ENCODE data around the gene HSPA13.

The HSPA13 gene

GRCh38 chr21:14403681-14404318 is 20.9 kb upstream of the HSPA13 start:
- DNase-seq (ENCODE audit: extremely low spot score): peak; percentile 29
- ChIA-PET CTCF (interaction anchor here (0.6 to 1.9 kb wide), 10 partner anchors 11 to 465 kb away, joined by 3 to 8 read pairs (median 3); no protein-coding TSS in a partner anchor), POLR2A (no interaction called here)
- TF ChIP-seq, protein P1, sequence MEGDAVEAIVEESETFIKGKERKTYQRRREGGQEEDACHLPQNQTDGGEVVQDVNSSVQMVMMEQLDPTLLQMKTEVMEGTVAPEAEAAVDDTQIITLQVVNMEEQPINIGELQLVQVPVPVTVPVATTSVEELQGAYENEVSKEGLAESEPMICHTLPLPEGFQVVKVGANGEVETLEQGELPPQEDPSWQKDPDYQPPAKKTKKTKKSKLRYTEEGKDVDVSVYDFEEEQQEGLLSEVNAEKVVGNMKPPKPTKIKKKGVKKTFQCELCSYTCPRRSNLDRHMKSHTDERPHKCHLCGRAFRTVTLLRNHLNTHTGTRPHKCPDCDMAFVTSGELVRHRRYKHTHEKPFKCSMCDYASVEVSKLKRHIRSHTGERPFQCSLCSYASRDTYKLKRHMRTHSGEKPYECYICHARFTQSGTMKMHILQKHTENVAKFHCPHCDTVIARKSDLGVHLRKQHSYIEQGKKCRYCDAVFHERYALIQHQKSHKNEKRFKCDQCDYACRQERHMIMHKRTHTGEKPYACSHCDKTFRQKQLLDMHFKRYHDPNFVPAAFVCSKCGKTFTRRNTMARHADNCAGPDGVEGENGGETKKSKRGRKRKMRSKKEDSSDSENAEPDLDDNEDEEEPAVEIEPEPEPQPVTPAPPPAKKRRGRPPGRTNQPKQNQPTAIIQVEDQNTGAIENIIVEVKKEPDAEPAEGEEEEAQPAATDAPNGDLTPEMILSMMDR (IDR thresholded peaks at IDR 0.05; ENCODE audit: control extremely low read depth, extremely low read depth, low read depth, missing control alignments): peak; percentile 69

- ChIA-PET POLR2A (no interaction called here), CTCF (interaction anchor here (0.9 to 1.5 kb wide), 2 partner anchors 11 to 149 kb away, joined by 3 to 4 read pairs; no protein-coding TSS in a partner anchor)
Measured at GRCh38 chr21:14401217-14401616, 18.3 kb upstream of the HSPA13 start.

GRCh38 chr21:14388282-14388681 is 5.3 kb upstream of the HSPA13 start:
- CTCF ChIA-PET: no interaction called here
- POLR2A ChIA-PET: no interaction called here
- no peak for DNase-seq (ENCODE audit: extremely low spot score)
- TF ChIP-seq, protein P1 (IDR thresholded peaks at IDR 0.05; ENCODE audit: control extremely low read depth, extremely low read depth, low read depth, missing control alignments): no peak

More at GRCh38 chr21:14401217-14401616, 18.3 kb upstream of the HSPA13 start:
- TF ChIP-seq, protein P1 (IDR thresholded peaks at IDR 0.05; ENCODE audit: control extremely low read depth, extremely low read depth, low read depth, missing control alignments): no peak
- DNase-seq (ENCODE audit: extremely low spot score): no peak

- no peak for DNase-seq (ENCODE audit: extremely low spot score)
- POLR2A ChIA-PET: interaction anchor here (0.6 kb wide), 1 partner anchor 97 kb away, joined by 4 read pairs; no protein-coding TSS in a partner anchor
- CTCF ChIA-PET: no interaction called here
- TF ChIP-seq, protein P1 (IDR thresholded peaks at IDR 0.05; ENCODE audit: control extremely low read depth, extremely low read depth, low read depth, missing control alignments): no peak
Measured at GRCh38 chr21:14384453-14384852, 1.5 kb upstream of the HSPA13 start.

DNA sequence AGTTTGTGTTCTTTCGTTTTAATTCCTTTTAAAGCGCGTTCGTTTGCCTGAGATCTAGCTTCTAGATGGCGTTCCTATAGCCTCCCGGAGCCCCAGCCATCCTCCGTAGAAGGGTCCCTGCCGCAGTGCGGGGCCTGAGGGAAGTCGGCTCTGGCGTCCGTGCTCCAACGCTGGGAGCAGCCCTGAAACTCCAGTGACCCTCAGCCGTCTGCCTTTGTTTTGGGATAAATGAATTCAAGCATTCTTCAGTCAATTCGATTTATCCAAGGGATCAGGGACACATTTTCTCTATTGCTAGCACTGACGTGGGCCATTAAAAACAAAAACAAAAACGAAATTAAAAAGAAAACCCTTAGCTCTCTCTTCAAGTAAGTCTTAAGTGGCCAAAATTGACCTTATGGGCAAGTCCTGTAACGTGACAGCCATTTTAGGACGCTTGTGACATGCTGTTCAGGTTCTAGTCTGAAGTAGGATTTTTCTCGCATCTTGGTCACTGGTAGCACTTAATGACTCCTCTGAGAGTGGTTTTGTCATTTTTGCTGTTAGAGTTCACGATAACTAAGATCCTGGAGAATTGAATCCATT is 742 bp upstream of the HSPA13 start:
- ChIA-PET CTCF (interaction anchor here (1.3 to 1.5 kb wide), 2 partner anchors 10 to 13 kb away, joined by 3 to 4 read pairs; no protein-coding TSS in a partner anchor), POLR2A (interaction anchor here (0.6 kb wide), 1 partner anchor 98 kb away, joined by 4 read pairs; no protein-coding TSS in a partner anchor)
- TF ChIP-seq, protein P1 (IDR thresholded peaks at IDR 0.05; ENCODE audit: control extremely low read depth, extremely low read depth, low read depth, missing control alignments): no peak
- DNase-seq (ENCODE audit: extremely low spot score): peak; percentile 14

GRCh38 chr21:14382486-14382834 is 486 bp downstream of the HSPA13 start:
- no peak for DNase-seq (ENCODE audit: extremely low spot score)
- ChIA-PET POLR2A (interaction anchor here (1.0 kb wide), 1 partner anchor 9 kb away, joined by 3 read pairs; no protein-coding TSS in a partner anchor), CTCF (interaction anchor here (1.1 to 1.5 kb wide), 2 partner anchors 14 to 16 kb away, joined by 3 to 4 read pairs; no protein-coding TSS in a partner anchor)
- TF ChIP-seq, protein P1 (IDR thresholded peaks at IDR 0.05; ENCODE audit: control extremely low read depth, extremely low read depth, low read depth, missing control alignments): no peak
